ENCODE measurements around the gene QKI. TPM values are rescaled to one million over a fixed set of nuclear protein-coding genes. Genes with fewer than 3 reads are reported as not detected.

The QKI gene
- total RNA-seq, 1 experiment from 2014 or later: 176 TPM

DNA sequence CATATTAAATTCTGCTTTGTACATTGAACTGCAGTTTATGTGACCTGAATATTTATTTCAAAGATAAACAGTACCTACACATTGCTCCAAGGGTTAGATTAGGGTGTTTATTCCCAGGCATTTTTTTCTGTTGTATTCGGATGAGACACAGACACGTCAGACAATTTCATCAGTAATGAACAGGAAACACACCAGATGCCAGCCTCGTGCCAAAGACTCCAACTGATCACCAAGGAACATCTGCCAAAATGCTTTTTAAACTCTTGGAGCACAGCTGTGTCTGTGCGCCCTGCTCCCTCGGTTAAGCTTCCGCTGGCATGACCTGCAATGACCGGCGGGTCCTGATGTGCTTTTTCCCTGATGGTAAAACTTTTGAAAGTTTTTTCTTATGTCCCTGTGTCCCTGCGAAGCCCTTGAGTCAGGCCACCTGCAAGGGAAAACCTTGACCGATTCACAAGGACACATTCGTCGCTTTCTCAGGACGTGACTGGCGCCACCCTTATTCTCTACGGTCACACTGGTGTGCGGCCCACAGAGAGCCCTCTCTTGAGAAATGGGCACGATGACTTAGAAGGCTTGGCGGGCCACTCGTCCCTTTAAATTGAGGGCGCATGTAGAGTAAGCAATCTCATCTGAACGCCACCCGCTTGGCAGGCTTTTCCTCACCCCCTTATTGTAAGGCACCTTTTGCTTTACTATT is 173.9 kb downstream of the QKI start:
- no peak overlapping the region for H3K27ac ChIP-seq (ENCODE audit: insufficient read length, low read depth, low read length)
- no peak overlapping the region for H2AK5ac ChIP-seq (ENCODE audit: insufficient read length, low read length)
- H3K23ac ChIP-seq (ENCODE audit: insufficient read length, low read depth, low read length): no peak overlapping the region
- no peaks in the 10 kb centered on the region for H3K27me3 ChIP-seq (ENCODE audit: insufficient read depth, low read length)
- H3K4me2 ChIP-seq (ENCODE audit: insufficient read depth, insufficient read length, low read length): no peak overlapping the region
- H2BK12ac ChIP-seq (ENCODE audit: insufficient read length, low read depth, low read length): no peak overlapping the region
- H4K8ac ChIP-seq (replicated peaks; ENCODE audit: insufficient read length, low read depth, low read length): no peak overlapping the region
- H4K20me1 ChIP-seq (ENCODE audit: control insufficient read depth, insufficient read depth, insufficient read length): no peaks in the 10 kb centered on the region
- H3K23me2 ChIP-seq (ENCODE audit: insufficient read length, low read depth, low read length, poor library complexity, severe bottlenecking): no peaks in the 10 kb centered on the region
- WGBS (ENCODE audit: extremely low coverage, insufficient read length, low lambda C conversion rate): no CpG with 5 or more reads among the region's 22 CpGs
- Mint-ChIP-seq H3K36me3 (ENCODE audit: insufficient read depth in 1 of 3, low read depth in 3 of 3) (peaks cover 13 to 27% (median 17%) of the 10 kb centered on the region in 3 experiments), H3K27ac (no peak overlapping the region), H3K9me3 (peaks cover 24 to 26% of the 10 kb centered on the region in 2 experiments), H3K4me1 (peaks cover 9 to 10% of the 10 kb centered on the region in 2 experiments), H3K4me3 (no peak overlapping the region), H3K27me3 (ENCODE audit: low read depth) (peaks cover 3% of the 10 kb centered on the region; the same call in 1 of the 2 replicates)
- H3T11ph ChIP-seq (ENCODE audit: low read length): no peak overlapping the region
- no peaks in the 10 kb centered on the region for H3K79me2 ChIP-seq (ENCODE audit: insufficient read depth, low read length)
- H2BK120ac ChIP-seq (ENCODE audit: low read depth, low read length, poor library complexity, severe bottlenecking): no peak overlapping the region
- no peaks in the 10 kb centered on the region for H3K9me3 ChIP-seq (ENCODE audit: control insufficient read depth, low read depth, low read length)
- no peak overlapping the region for H4K5ac ChIP-seq (ENCODE audit: insufficient read length, low read depth, low read length)
- H3K9ac ChIP-seq (ENCODE audit: extremely low read depth, insufficient read length, low read length): no peak overlapping the region
- no peak overlapping the region for H2BK5ac ChIP-seq (ENCODE audit: insufficient read length, low read length)
- H3K18ac ChIP-seq (ENCODE audit: insufficient read length, low read depth, low read length): no peak overlapping the region
- no peak overlapping the region for H2BK20ac ChIP-seq (ENCODE audit: low read depth, low read length, poor library complexity, severe bottlenecking)
- no peaks in the 10 kb centered on the region for H3K79me1 ChIP-seq (ENCODE audit: insufficient read depth, low read depth, low read length, poor library complexity, severe bottlenecking)
- TF ChIP-seq, protein P1, sequence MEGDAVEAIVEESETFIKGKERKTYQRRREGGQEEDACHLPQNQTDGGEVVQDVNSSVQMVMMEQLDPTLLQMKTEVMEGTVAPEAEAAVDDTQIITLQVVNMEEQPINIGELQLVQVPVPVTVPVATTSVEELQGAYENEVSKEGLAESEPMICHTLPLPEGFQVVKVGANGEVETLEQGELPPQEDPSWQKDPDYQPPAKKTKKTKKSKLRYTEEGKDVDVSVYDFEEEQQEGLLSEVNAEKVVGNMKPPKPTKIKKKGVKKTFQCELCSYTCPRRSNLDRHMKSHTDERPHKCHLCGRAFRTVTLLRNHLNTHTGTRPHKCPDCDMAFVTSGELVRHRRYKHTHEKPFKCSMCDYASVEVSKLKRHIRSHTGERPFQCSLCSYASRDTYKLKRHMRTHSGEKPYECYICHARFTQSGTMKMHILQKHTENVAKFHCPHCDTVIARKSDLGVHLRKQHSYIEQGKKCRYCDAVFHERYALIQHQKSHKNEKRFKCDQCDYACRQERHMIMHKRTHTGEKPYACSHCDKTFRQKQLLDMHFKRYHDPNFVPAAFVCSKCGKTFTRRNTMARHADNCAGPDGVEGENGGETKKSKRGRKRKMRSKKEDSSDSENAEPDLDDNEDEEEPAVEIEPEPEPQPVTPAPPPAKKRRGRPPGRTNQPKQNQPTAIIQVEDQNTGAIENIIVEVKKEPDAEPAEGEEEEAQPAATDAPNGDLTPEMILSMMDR (conservative IDR thresholded peaks at IDR 0.05): no peak
- H3K4ac ChIP-seq (ENCODE audit: low read depth, low read length): no peak overlapping the region
- H3K14ac ChIP-seq (ENCODE audit: insufficient read depth, low read length): no peak overlapping the region
- H2BK15ac ChIP-seq (ENCODE audit: low read depth, low read length): no peak overlapping the region
- no peak overlapping the region for H2AFZ ChIP-seq (ENCODE audit: low read length)
- H4K91ac ChIP-seq (ENCODE audit: insufficient read length, low read depth, low read length): no peak overlapping the region
- no peak overlapping the region for H3K56ac ChIP-seq (ENCODE audit: insufficient read length, low read depth, low read length)
- no peak for DNase-seq
- no peaks in the 10 kb centered on the region for H3K4me1 ChIP-seq (ENCODE audit: insufficient read depth, low read length)
